SK-N-SH (cell line): ENCODE data around the gene CASZ1. TPM values are rescaled to one million over a fixed set of nuclear protein-coding genes. Genes with fewer than 3 reads are reported as not detected.
A peak's percentile ranks its signal among the peaks of the same experiment; 100 is the strongest.

Source experiments
- CTCF ChIA-PET: fragments of 300-600, 350-600 bp; formaldehyde crosslinking; extraction: SDS; loops from one replicate; lab custom pipeline; 2021; lab: Yijun Ruan, JAX
- POLR2A ChIA-PET: fragments of 350-600 bp; sonication (Branson Sonifier 250); formaldehyde crosslinking; extraction: SDS; loops from one replicate; lab custom pipeline; 2020; ENCODE audit warnings: antibody characterized with exemption, inconsistent platforms; lab: Yijun Ruan, JAX
- DNase-seq: peaks from one replicate; pipeline ENCODE4 v3.0.0; 2012
- H2AFZ ChIP-seq: fragments of 200-600 bp; sonication (generic); 2 replicates; pipeline ENCODE4 v1.8.1; 2016; ENCODE audit warnings: antibody characterized with exemption, mild to moderate bottlenecking, low read depth
- H3F3A ChIP-seq: fragments of 200-600 bp; sonication (generic); replicated peaks from 2 replicates; pipeline ENCODE3; 2016; ENCODE audit warnings: antibody characterized with exemption, mild to moderate bottlenecking; ENCODE audit not compliant: insufficient read depth
- H3K27ac ChIP-seq, 2 experiments: fragments of 200-500 bp in 1 of 2; fragments of 200-600 bp in 1 of 2; sonication (Bioruptor generic) in 1 of 2; sonication (generic), shearing (Covaris generic) in 1 of 2; 2 replicates each; pipeline versions ENCODE4 v1.5.1 to v1.6.1; 2014 to 2016; ENCODE audit warnings: low read depth in 2 of 2, inconsistent platforms in 1 of 2, low read length in 1 of 2, mild to moderate bottlenecking in 1 of 2, mixed read lengths in 1 of 2
- H3K27me3 ChIP-seq: fragments of 200-600 bp; sonication (generic), shearing (Covaris generic); 2 replicates; pipeline ENCODE4 v1.6.1; 2016; ENCODE audit warnings: mixed run types; ENCODE audit not compliant: insufficient read depth
- H3K36me3 ChIP-seq, 2 experiments: fragments of 200-500 bp in 1 of 2; fragments of 200-600 bp in 1 of 2; sonication (Bioruptor generic) in 1 of 2; sonication (generic) in 1 of 2; replicated peaks in 1 of 2; 2 replicates each; pipeline versions ENCODE3 to v1.5.1; 2014 to 2016; ENCODE audit warnings: low read length in 1 of 2, mild to moderate bottlenecking in 1 of 2; ENCODE audit not compliant: insufficient read depth in 2 of 2, control insufficient read depth in 1 of 2
- H3K4me1 ChIP-seq, 2 experiments: fragments of 200-500 bp in 1 of 2; fragments of 200-600 bp in 1 of 2; sonication (Bioruptor generic) in 1 of 2; sonication (generic), shearing (Covaris generic) in 1 of 2; 2 replicates each; pipeline versions ENCODE4 v1.5.1 to v1.6.1; 2014 to 2016; ENCODE audit warnings: low read depth in 1 of 2, low read length in 1 of 2, mixed run types in 1 of 2; ENCODE audit not compliant: insufficient read depth in 2 of 2, control insufficient read depth in 1 of 2
- H3K4me2 ChIP-seq: fragments of 200-600 bp; sonication (generic), shearing (Covaris generic); 2 replicates; pipeline ENCODE4 v1.6.1; 2017; ENCODE audit warnings: mixed run types
- H3K4me3 ChIP-seq, 2 experiments: fragments of 200-500 bp in 1 of 2; fragments of 200-600 bp in 1 of 2; sonication (Bioruptor generic) in 1 of 2; sonication (generic), shearing (Covaris generic) in 1 of 2; 2 replicates each; pipeline versions ENCODE4 v1.5.1 to v1.8.1; 2014 to 2016; ENCODE audit warnings: low read depth in 2 of 2, inconsistent platforms in 1 of 2, low read length in 1 of 2, mild to moderate bottlenecking in 1 of 2, mixed read lengths in 1 of 2, moderate library complexity in 1 of 2
- H3K79me2 ChIP-seq: fragments of 200-600 bp; sonication (generic); 2 replicates; pipeline ENCODE4 v1.8.1; 2017; ENCODE audit warnings: mild to moderate bottlenecking; ENCODE audit not compliant: insufficient read depth
- H3K9ac ChIP-seq: fragments of 200-600 bp; sonication (generic); 2 replicates; pipeline ENCODE4 v1.6.1; 2017; ENCODE audit warnings: mixed run types
- H3K9me2 ChIP-seq: fragments of 200-600 bp; sonication (generic); 2 replicates; pipeline ENCODE4 v1.6.1; 2017; ENCODE audit warnings: mixed run types
- H3K9me3 ChIP-seq: fragments of 200-600 bp; sonication (generic); 2 replicates; pipeline ENCODE4 v1.6.1; 2017; ENCODE audit warnings: mixed run types, mild to moderate bottlenecking, moderate library complexity
- H4K20me1 ChIP-seq: fragments of 200-600 bp; sonication (generic); 2 replicates; pipeline ENCODE4 v1.6.1; 2017; ENCODE audit warnings: mild to moderate bottlenecking, mixed run types; ENCODE audit not compliant: insufficient read depth
- EP300 ChIP-seq, 2 experiments: IDR thresholded peaks; 2 replicates each; pipeline versions ENCODE4 v1.4.0 to v1.6.1; 2012; ENCODE audit warnings: borderline replicate concordance in 1 of 2, low read depth in 1 of 2, low read length in 1 of 2
- EZH2phosphoT487 ChIP-seq: fragments of 200-600 bp; sonication (generic); IDR thresholded peaks from 2 replicates; pipeline ENCODE4 v1.6.1; 2017; ENCODE audit warnings: low read depth, mixed run types, mild to moderate bottlenecking, antibody characterized with exemption, moderate library complexity, borderline replicate concordance
- FOXM1 ChIP-seq: IDR thresholded peaks from 2 replicates; pipeline ENCODE4 v1.4.0; 2012; ENCODE audit warnings: low read depth, mild to moderate bottlenecking
- GABPA ChIP-seq: IDR thresholded peaks from 2 replicates; pipeline ENCODE4 v1.4.0; 2012; ENCODE audit warnings: low read depth, mild to moderate bottlenecking
- RAD21 ChIP-seq: IDR thresholded peaks from 2 replicates; pipeline ENCODE4 v1.6.1; 2012; ENCODE audit warnings: mild to moderate bottlenecking, low read length
- REST ChIP-seq: IDR thresholded peaks from 2 replicates; pipeline ENCODE4 v1.6.1; 2012; ENCODE audit warnings: mild to moderate bottlenecking, low read depth, low read length, moderate library complexity
- RXRA ChIP-seq: IDR thresholded peaks from 2 replicates; pipeline ENCODE4 v1.4.0; 2012; ENCODE audit warnings: low read depth, mild to moderate bottlenecking, borderline replicate concordance
- TAF1 ChIP-seq: IDR thresholded peaks from 2 replicates; pipeline ENCODE4 v1.6.1; 2012; ENCODE audit warnings: low read depth, mild to moderate bottlenecking, low read length, moderate library complexity, borderline replicate concordance
- TCF12 ChIP-seq: IDR thresholded peaks from 2 replicates; pipeline ENCODE4 v1.4.0; 2012
- TEAD4 ChIP-seq: IDR thresholded peaks from 2 replicates; pipeline ENCODE4 v1.4.0; 2012; ENCODE audit warnings: mild to moderate bottlenecking, borderline replicate concordance; ENCODE audit not compliant: insufficient read depth
- WGBS: methylation state at CpG from one replicate; pipeline ENCODE4 v1.1.6; 2017; ENCODE audit warnings: low lambda C conversion rate; 5-methylcytosine and 5-hydroxymethylcytosine counted together
- polyA plus RNA-seq, 3 experiments: library from polyadenylated mRNA; depleted of rRNA; stranded (reverse); fragments of >200 nt; gene quantifications; 2 replicates each; pipeline ENCODE4 v1.2.3, GENCODE V29; 2012
- TF ChIP-seq, protein P1 (sequence below): fragments of 150-350 bp; IDR thresholded peaks from 2 replicates; pipeline ENCODE4 v1.6.1; 2017; ENCODE audit warnings: antibody characterized with exemption, low read length, low read depth, borderline replicate concordance
- TF ChIP-seq, protein P2 (sequence below): IDR thresholded peaks from 2 replicates; pipeline ENCODE4; 2012
- TF ChIP-seq, protein P3 (sequence below): IDR thresholded peaks from 2 replicates; pipeline ENCODE4 v1.4.0; 2012; ENCODE audit warnings: low read depth, borderline replicate concordance

CASZ1 gene
- polyA plus RNA-seq, 1 of the 3 experiments (the other 2 are of a cell fraction): 0.51 TPM

GRCh38 chr1:10691740-10692125 is 104.7 kb downstream of the CASZ1 start:
- TF ChIP-seq REST: no peak
- TF ChIP-seq TEAD4: no peak
- no peak for TF ChIP-seq GABPA
- TF ChIP-seq EP300 (IDR thresholded peaks at IDR 0.05; ENCODE audit: borderline replicate concordance in 1 of 2, low read depth in 1 of 2, low read length in 1 of 2): no peak
- TF ChIP-seq TCF12: no peak
- TF ChIP-seq, protein P1, sequence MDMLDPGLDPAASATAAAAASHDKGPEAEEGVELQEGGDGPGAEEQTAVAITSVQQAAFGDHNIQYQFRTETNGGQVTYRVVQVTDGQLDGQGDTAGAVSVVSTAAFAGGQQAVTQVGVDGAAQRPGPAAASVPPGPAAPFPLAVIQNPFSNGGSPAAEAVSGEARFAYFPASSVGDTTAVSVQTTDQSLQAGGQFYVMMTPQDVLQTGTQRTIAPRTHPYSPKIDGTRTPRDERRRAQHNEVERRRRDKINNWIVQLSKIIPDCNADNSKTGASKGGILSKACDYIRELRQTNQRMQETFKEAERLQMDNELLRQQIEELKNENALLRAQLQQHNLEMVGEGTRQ: no peak
- TF ChIP-seq EZH2phosphoT487: no peak
- ChIA-PET CTCF (interaction anchor here (0.6 to 3.4 kb wide), 13 partner anchors 9 to 219 kb away, joined by 3 to 15 read pairs (median 4); no protein-coding TSS in a partner anchor), POLR2A (no interaction called here)
- no peak for DNase-seq
- Histone ChIP-seq H3K27me3 (no peaks in the 10 kb centered on the region), H3F3A (no peaks in the 10 kb centered on the region), H4K20me1 (no peaks in the 10 kb centered on the region), H3K36me3 (no peaks in the 10 kb centered on the region), H3K9me3 (no peaks in the 10 kb centered on the region), H3K4me3 (no peak overlapping the region), H3K4me2 (peak overlapping the region; percentile 37), H2AFZ (no peak overlapping the region), H3K9me2 (no peaks in the 10 kb centered on the region), H3K4me1 (peaks cover 2 to 9% of the 10 kb centered on the region in 2 experiments; a peak in 1 of 4 replicates), H3K27ac (no peak overlapping the region), H3K9ac (no peak overlapping the region), H3K79me2 (no peaks in the 10 kb centered on the region)
- WGBS: 93% methylated on average over 1 of the region's 1 CpG

DNA sequence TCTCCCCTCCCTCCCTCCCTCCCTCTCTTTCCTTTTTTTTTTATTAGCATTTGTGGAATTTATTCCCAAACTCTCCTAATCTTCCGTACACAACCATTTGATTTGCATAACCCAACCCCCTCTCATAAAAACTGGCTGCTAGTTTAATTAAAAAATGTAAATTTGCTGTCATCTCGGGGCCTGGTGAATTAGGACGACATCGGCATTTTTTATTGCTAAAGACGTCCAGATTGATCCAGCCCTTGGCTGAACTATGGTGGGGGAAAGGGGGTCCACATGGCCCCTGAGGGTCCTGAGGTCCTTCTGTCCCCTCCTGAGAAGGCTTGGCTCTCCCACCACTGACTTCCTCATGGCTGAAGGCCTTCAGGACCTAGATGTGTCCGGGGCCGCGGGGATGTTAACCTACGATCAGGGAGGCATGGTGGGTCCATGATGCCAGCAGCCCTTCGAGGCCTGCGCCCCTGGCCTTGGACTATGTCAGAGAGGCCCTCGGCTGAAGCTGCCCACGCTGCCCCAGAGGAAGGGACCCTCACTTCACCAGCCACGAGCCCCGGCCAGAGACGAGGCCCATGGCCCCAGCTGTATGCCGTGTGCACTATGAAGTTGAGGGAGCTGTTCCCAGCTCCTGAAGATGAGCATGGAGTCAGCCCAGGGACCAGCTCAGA is 105.2 kb downstream of the CASZ1 start:
- peaks cover 7 to 9% of the 10 kb centered on the region in 2 experiments; a peak in 1 of 4 replicates for H3K4me1 ChIP-seq
- WGBS: 96% methylated on average over 9 of the region's 17 CpGs
- no peaks in the 10 kb centered on the region for H3F3A ChIP-seq
- DNase-seq: no peak
- H3K4me2 ChIP-seq: peak overlapping the region; percentile 37; the same call in 1 of the 2 replicates
- no peaks in the 10 kb centered on the region for H3K79me2 ChIP-seq
- POLR2A ChIA-PET: no interaction called here
- no peaks in the 10 kb centered on the region for H3K27me3 ChIP-seq
- no peak overlapping the region for H2AFZ ChIP-seq
- CTCF ChIA-PET: interaction anchor here (0.6 to 3.4 kb wide), 10 partner anchors 9 to 183 kb away, joined by 3 to 15 read pairs (median 4); no protein-coding TSS in a partner anchor
- H3K36me3 ChIP-seq: no peaks in the 10 kb centered on the region
- no peak overlapping the region for H3K27ac ChIP-seq
- no peaks in the 10 kb centered on the region for H3K9me2 ChIP-seq
- no peak overlapping the region for H3K9ac ChIP-seq
- H3K4me3 ChIP-seq: no peak overlapping the region
- H3K9me3 ChIP-seq: no peaks in the 10 kb centered on the region
- H4K20me1 ChIP-seq: no peaks in the 10 kb centered on the region
- TF ChIP-seq REST: no peak
- TF ChIP-seq, protein P2, sequence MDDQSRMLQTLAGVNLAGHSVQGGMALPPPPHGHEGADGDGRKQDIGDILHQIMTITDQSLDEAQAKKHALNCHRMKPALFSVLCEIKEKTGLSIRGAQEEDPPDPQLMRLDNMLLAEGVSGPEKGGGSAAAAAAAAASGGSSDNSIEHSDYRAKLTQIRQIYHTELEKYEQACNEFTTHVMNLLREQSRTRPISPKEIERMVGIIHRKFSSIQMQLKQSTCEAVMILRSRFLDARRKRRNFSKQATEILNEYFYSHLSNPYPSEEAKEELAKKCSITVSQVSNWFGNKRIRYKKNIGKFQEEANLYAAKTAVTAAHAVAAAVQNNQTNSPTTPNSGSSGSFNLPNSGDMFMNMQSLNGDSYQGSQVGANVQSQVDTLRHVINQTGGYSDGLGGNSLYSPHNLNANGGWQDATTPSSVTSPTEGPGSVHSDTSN: no peak
- TF ChIP-seq FOXM1: no peak
- no peak for TF ChIP-seq RAD21
- TF ChIP-seq RXRA: no peak
- TF ChIP-seq GABPA: no peak
- TF ChIP-seq, protein P3, sequence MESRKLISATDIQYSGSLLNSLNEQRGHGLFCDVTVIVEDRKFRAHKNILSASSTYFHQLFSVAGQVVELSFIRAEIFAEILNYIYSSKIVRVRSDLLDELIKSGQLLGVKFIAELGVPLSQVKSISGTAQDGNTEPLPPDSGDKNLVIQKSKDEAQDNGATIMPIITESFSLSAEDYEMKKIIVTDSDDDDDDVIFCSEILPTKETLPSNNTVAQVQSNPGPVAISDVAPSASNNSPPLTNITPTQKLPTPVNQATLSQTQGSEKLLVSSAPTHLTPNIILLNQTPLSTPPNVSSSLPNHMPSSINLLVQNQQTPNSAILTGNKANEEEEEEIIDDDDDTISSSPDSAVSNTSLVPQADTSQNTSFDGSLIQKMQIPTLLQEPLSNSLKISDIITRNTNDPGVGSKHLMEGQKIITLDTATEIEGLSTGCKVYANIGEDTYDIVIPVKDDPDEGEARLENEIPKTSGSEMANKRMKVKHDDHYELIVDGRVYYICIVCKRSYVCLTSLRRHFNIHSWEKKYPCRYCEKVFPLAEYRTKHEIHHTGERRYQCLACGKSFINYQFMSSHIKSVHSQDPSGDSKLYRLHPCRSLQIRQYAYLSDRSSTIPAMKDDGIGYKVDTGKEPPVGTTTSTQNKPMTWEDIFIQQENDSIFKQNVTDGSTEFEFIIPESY: no peak
- TF ChIP-seq TEAD4: no peak
- TF ChIP-seq TAF1: no peak
